Testis (tissue), 2 donors: ENCODE data around the gene EFNA5.

Source experiments
- CTCF ChIP-seq, 3 experiments: fragments of 450-650 bp in 2 of 3; fragments of 200-600 bp in 1 of 3; sonication (generic) in 1 of 3; IDR thresholded peaks; one replicate each; pipeline ENCODE4 v1.5.1; 2016 to 2019; ENCODE audit warnings: antibody characterized with exemption in 3 of 3, mild to moderate bottlenecking in 2 of 3, moderate library complexity in 1 of 3
- POLR2A ChIP-seq: fragments of 450-650 bp; IDR thresholded peaks from one replicate; pipeline ENCODE4 v1.6.1; 2017; ENCODE audit warnings: antibody characterized with exemption, mild to moderate bottlenecking, moderate library complexity

- no peak for TF ChIP-seq POLR2A
- TF ChIP-seq CTCF (IDR thresholded peaks at IDR 0.05) = no peak
These were observed 244.5 kb downstream of the EFNA5 start for GRCh38 chr5:107426209-107426608.
